Smooth muscle cell (in vitro differentiated cells): ENCODE measurements around the gene TAF6L. TPM values are rescaled to one million over a fixed set of nuclear protein-coding genes. Genes with fewer than 3 reads are reported as not detected.
"Not testable (repeated sequence)": the region's sequence is repeated elsewhere in the genome, so short reads cannot be mapped to it uniquely, and the experiment has no call there.

ENCODE experiments used
- DNase-seq: peaks from one replicate; lab custom pipeline; 2025; ENCODE audit not compliant: unreplicated experiment; lab: John Stamatoyannopoulos, UW
- H2AFZ ChIP-seq: fragments of 200-600 bp; sonication (generic); 2 replicates; pipeline ENCODE4 v1.6.0; 2016; ENCODE audit warnings: antibody characterized with exemption, low read depth, mild to moderate bottlenecking
- H3F3A ChIP-seq: fragments of 200-600 bp; sonication (generic); 2 replicates; pipeline ENCODE4 v1.6.0; 2017; ENCODE audit warnings: antibody characterized with exemption, low read depth
- H3K27ac ChIP-seq: fragments of 200-600 bp; sonication (generic); 2 replicates; pipeline ENCODE4 v1.5.1; 2016; ENCODE audit warnings: low read depth, mild to moderate bottlenecking
- H3K27me3 ChIP-seq: fragments of 200-600 bp; sonication (generic); 2 replicates; pipeline ENCODE4 v1.6.1; 2016; ENCODE audit warnings: low read depth, mild to moderate bottlenecking
- H3K36me3 ChIP-seq: fragments of 200-600 bp; sonication (generic); 2 replicates; pipeline ENCODE4 v1.5.1; 2016; ENCODE audit warnings: low read depth
- H3K4me1 ChIP-seq: fragments of 200-600 bp; sonication (generic); 2 replicates; pipeline ENCODE4 v1.5.1; 2016; ENCODE audit warnings: low read depth
- H3K4me2 ChIP-seq: fragments of 200-600 bp; sonication (generic); 2 replicates; pipeline ENCODE4 v1.6.0; 2016; ENCODE audit warnings: mild to moderate bottlenecking
- H3K4me3 ChIP-seq: fragments of 200-600 bp; sonication (generic); 2 replicates; pipeline ENCODE4 v1.5.1; 2016; ENCODE audit warnings: mild to moderate bottlenecking
- H3K79me2 ChIP-seq: fragments of 200-600 bp; sonication (generic); 2 replicates; pipeline ENCODE4 v1.6.0; 2016; ENCODE audit warnings: low read depth, mild to moderate bottlenecking
- H3K9ac ChIP-seq: fragments of 200-600 bp; sonication (generic); 2 replicates; pipeline ENCODE4 v1.6.0; 2016; ENCODE audit warnings: low read depth
- H3K9me3 ChIP-seq: fragments of 200-600 bp; sonication (generic); replicated peaks from 2 replicates; pipeline ENCODE4 v1.5.1; 2016; ENCODE audit warnings: low read depth
- H4K20me1 ChIP-seq: fragments of 200-600 bp; sonication (generic); 2 replicates; pipeline ENCODE4 v1.6.0; 2016; ENCODE audit warnings: low read depth
- CTCF ChIP-seq: fragments of 200-600 bp; sonication (generic); IDR thresholded peaks from 2 replicates; pipeline ENCODE4 v1.5.1; 2017; ENCODE audit warnings: borderline replicate concordance, mild to moderate bottlenecking, antibody characterized with exemption; ENCODE audit not compliant: insufficient read depth, poor library complexity, severe bottlenecking
- WGBS: methylation state at CpG from one replicate; pipeline ENCODE4 v1.1.7; 2016; ENCODE audit warnings: low lambda C conversion rate; 5-methylcytosine and 5-hydroxymethylcytosine counted together
- polyA plus RNA-seq: library from polyadenylated mRNA; unstranded; fragments of >200 nt; fragmentation: Nextera tagmentation; extraction: Ambion mirVana; gene quantifications from 2 replicates; pipeline ENCODE4 v1.2.1, GENCODE V29; 2016
- total RNA-seq: library from RNA; depleted of rRNA; stranded (reverse); fragments of >200 nt; gene quantifications from 2 replicates; pipeline ENCODE4 v1.2.3, GENCODE V29; 2014

TAF6L gene
- total and polyA plus RNA-seq, 2 experiments from 2014 or later = 11.9 to 18.6 TPM

- H3K27ac ChIP-seq = peak within 1 kb of the TSS; percentile 89
- H3K4me3 ChIP-seq = peak within 1 kb of the TSS; percentile 87
- H3K79me2 ChIP-seq = peaks cover 82% of the 10 kb centered on the region
- H3K4me1 ChIP-seq = peaks cover 27% of the 10 kb centered on the region
- peak within 1 kb of the TSS; percentile 99 for H3K4me2 ChIP-seq
- DNase-seq = peak; percentile 94
- H4K20me1 ChIP-seq = peaks cover 43% of the 10 kb centered on the region
- no peak for TF ChIP-seq CTCF
- 1% methylated on average over 56 of the region's 72 CpGs for WGBS
- H3K9me3 ChIP-seq = no peaks in the 10 kb centered on the region
- peak within 1 kb of the TSS; percentile 98 for H2AFZ ChIP-seq
- no peaks in the 10 kb centered on the region for H3K27me3 ChIP-seq
- peak within 1 kb of the TSS; percentile 77 for H3K9ac ChIP-seq
- H3F3A ChIP-seq = peaks cover 19% of the 10 kb centered on the region
- peaks cover 7% of the 10 kb centered on the region for H3K36me3 ChIP-seq
Measured at GRCh38 chr11:62727165-62727871, 43.9 kb upstream of the TAF6L start, which contains the start of gene HNRNPUL2. TSS of gene HNRNPUL2 (minus strand) at chr11:62727457. CDS start at chr11:62727156, 301 bp downstream.

- WGBS = under 1% methylated on average over 20 of the region's 20 CpGs
- peak overlapping the region; percentile 89 for H3K27ac ChIP-seq
- H2AFZ ChIP-seq = peak overlapping the region; percentile 98
- H3K4me3 ChIP-seq = peak overlapping the region; percentile 87
- peaks cover 17% of the 10 kb centered on the region for H3F3A ChIP-seq
- H3K4me2 ChIP-seq = peak overlapping the region; percentile 99
- peaks cover 42% of the 10 kb centered on the region for H4K20me1 ChIP-seq
- peaks cover 27% of the 10 kb centered on the region for H3K4me1 ChIP-seq
- DNase-seq = peak; percentile 86
- H3K79me2 ChIP-seq = peaks cover 82% of the 10 kb centered on the region
- H3K36me3 ChIP-seq = peaks cover 2% of the 10 kb centered on the region
- H3K27me3 ChIP-seq = no peaks in the 10 kb centered on the region
- TF ChIP-seq CTCF = no peak
- no peaks in the 10 kb centered on the region for H3K9me3 ChIP-seq
- peak overlapping the region; percentile 77 for H3K9ac ChIP-seq
Measured at GRCh38 chr11:62727872-62728170, 43.4 kb upstream of the TAF6L start.

DNA sequence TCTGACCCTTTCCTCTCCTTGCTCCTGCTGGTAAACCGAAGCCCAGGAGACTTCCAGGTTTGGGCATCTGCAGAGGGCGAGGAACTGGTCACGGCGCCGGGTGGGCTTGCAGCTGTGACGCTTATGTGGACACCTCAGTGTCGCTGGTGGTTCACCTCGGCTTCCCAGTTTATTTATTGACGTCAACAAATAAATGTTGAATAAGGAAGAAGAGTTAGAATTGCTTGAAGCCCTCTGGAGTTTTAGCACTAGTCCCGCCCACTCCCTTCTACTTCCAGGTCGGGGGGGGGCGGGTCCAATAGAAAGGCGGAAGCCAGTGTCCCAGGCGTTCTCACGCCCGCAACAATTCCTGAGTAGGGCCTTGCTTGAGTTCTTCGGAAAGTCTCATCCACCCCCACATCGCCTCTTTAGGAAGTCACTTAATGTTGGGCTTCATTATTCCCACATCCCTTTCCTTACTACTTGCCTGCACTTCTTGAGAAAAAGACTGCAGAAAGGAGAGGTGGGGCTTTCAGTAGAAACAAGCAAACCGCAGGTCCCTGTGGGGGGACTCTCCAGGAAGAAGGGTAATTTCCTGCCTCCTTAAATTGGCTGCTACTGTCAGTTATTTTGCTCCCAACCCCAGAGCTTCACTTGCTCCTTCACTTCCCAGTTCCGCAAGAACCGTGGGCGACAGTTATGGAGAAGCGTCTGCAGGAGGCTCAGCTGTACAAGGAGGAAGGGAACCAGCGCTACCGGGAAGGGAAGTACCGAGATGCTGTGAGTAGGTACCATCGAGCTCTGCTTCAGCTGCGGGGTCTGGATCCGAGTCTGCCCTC lies 42.8 kb upstream of the TAF6L start, which contains the start of gene TTC9C:
Gene TTC9C (plus strand): TSS at position 316 of the 818 bp plus-strand sequence. CDS start 363 bp downstream, at position 679.
- Histone ChIP-seq H3K9me3 (no peaks in the 10 kb centered on the region), H2AFZ (peak within 1 kb of the TSS; percentile 98), H4K20me1 (peaks cover 41% of the 10 kb centered on the region), H3F3A (peaks cover 17% of the 10 kb centered on the region), H3K9ac (peak within 1 kb of the TSS; percentile 77), H3K79me2 (peaks cover 82% of the 10 kb centered on the region), H3K27me3 (no peaks in the 10 kb centered on the region), H3K4me2 (peak within 1 kb of the TSS; percentile 99), H3K27ac (peak within 1 kb of the TSS; percentile 89), H3K4me3 (peak within 1 kb of the TSS; percentile 87), H3K36me3 (no peaks in the 10 kb centered on the region), H3K4me1 (peaks cover 27% of the 10 kb centered on the region)
- DNase-seq = peak; percentile 70
- 2% methylated on average over 29 of the region's 29 CpGs for WGBS
- no peak for TF ChIP-seq CTCF

DNA sequence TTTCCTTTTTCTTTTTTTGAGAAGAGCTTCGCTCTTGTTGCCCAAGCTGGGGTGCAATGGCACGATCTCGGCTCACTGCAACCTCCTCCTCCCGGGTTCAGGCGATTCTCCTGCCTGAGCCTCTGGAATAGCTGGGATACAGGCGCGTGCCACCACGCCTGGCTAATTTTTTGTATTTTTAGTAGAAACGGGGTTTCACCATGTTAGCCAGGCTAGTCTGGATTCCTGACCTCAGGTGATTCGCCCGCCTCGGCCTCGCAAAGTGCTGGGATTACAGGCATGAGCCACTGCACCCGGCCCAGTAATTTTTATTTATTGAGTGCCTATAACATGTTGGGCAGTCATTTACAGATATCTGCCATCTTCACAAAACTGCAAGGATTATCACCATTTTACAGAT lies 41.1 kb upstream of the TAF6L start:
- not testable (repeated sequence) for H2AFZ ChIP-seq
- H3K4me3 ChIP-seq = peak overlapping the region; percentile 87

More for the DNA sequence above, 41.1 kb upstream of the TAF6L start:
- Histone ChIP-seq H3F3A (peaks cover 17% of the 10 kb centered on the region), H3K9ac (peak overlapping the region; percentile 10), H3K4me2 (peak overlapping the region; percentile 99), H4K20me1 (peaks cover 24% of the 10 kb centered on the region), H3K4me1 (peaks cover 16% of the 10 kb centered on the region), H3K79me2 (peaks cover 78% of the 10 kb centered on the region)
- not testable (repeated sequence) for H3K27me3 ChIP-seq, H3K27ac ChIP-seq, H3K36me3 ChIP-seq, DNase-seq, H3K9me3 ChIP-seq
- 82% methylated on average over 14 of the region's 14 CpGs for WGBS
